ENCODE results near the gene MTMR12.
"Not testable (repeated sequence)": the region's sequence is repeated elsewhere in the genome, so short reads cannot be mapped to it uniquely, and the experiment has no call there.

Gene MTMR12

DNA sequence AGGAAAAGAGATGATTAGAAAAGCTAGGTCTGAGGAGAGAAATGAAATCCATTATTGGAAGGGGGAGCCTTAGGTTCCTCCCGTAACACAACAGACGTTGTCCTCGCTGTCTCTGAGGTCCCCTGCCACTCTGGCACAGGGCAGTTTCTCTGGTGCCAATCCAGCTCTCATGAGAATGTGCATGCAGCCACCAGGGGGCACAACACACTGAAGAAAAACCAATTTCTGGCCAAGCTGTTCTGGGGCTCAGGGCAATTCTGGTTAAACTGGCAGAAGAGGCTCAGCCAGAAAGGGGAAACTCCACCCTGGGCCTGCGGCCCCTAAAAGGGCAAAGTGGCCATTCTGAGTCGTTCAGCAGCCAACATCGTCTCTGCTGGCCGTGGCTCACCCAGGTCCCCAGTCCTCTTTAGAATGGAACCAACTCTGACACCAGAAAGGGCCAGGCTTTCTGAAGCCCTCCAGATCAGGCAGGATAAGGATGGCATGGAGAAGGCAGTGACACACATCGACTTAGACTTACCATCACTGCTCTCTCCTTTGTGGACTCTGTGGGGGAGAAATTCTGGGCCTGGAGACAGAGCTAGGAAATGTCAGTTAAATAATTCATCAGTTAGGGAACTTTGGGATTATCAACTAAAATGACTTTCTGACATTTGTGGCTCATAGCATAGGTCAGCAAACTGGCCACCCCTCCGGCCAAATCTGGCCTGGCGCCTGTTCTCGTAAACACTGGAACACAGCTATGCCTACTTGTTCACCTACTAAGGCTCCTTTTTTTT is 80.1 kb downstream of the MTMR12 start:
- DNase-seq: peak; percentile 15

DNA sequence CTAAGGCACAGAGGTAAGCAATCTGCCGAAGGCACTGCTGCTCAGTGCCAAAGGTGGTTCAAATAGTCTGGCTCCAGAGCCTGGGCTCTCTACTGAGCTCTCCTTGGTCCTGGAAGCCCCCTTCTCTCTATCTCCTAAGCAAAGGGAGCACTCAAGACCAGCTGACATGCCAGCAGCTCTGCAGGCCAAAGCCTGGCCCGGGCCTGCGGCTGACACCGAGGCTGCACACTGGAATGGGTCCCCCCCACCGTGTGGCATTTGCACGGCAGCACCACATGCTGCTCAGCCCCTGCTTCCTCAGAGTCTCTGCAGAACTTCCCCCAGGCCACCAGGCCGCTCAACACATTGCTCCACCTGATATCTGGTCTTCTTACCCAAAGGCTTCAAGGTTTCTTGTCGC is 80.8 kb downstream of the MTMR12 start:
- no peak for DNase-seq

DNA sequence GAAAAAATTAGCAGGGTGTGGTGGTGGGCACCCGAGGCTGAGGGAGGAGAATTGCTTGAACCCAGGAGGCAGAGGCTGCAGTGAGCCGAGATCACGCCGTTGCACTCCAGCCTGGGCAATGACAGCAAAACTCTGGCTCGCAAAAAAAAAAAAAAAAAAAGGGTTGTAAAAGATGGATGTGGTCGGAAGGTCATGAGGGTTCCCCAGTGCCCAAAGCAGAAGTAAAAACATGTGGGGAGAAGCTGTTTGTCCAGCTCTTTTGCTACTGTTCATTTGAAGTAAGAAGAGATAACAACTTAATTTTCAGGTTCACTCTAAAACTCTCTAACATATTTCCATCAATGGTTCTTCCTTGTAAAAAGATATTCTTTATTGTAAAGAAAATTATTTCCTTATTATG is 81.5 kb downstream of the MTMR12 start:
- no peak for DNase-seq

DNA sequence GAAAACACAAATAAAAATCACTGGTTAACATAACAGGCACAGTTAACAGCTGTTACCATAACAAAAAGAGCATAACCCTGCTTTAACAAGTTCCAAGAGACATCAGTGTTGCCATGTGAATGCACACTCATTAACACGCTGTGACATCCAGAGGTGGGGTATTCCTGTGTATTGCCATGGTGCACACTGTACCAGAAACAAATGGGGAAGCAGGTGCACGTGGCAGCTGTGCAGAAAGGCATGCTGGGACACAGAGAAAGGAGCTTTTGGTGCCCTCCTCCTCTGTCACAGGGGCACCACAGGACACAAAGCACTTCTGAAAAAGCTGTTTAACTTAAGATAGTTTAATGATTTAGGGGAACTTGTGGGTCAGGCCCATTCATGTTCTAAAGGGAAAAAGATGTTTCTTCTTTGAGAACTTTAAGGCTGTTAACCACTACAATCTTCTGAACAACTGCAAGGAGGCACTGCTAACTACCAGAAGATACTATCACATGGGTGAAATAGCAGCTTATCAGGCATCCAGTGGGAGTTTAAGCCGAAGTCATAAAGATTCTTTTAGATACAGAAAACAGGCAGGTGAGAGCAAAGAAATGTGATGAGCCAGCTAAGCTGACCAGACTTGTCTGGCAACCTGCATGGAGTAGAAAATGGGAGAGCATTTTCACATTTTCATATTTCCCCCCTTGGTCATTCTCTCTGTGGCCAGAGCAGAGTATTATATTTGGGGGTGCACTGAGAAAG is 82.2 kb downstream of the MTMR12 start:
- DNase-seq: no peak

DNA sequence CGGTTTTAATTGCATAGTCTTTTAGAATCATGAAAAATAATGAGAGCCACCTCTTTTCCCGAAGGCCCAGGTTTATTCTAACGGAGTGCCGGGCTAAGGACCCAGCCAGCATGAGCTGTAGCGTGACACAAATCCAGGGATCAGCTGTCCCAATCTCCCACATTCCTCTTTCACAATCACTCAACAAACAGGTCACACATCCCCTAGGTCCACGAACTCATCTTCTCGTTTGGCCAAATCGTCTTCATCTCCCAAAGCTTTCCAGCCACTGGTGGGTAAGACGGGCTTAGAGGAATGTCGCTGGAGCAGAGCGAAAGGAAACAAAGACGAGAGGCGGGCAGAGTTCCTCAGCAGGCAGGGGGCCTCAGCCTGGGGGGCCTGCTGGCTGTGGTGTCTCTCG is 83.2 kb downstream of the MTMR12 start:
- no peak for DNase-seq

DNA sequence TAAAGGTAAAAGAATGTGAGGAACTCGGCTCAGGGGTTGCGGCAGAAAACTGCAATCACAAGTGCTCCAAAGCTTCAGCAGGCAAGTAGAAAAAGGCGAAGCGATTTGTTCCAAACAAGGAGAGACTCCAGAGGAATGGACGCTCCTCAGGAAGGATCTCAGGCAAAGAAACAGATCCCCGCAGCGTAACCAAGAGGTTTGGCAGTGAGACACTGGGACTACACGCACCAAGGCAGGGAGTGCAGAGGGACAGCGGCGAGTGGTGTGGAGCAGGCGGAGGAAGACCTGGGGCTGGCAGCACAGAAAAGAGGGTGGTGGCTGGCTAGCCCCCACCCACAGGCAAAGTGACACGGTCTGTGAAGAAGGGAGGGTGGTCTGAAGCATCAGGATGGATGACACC is 83.9 kb downstream of the MTMR12 start:
- DNase-seq: no peak

DNA sequence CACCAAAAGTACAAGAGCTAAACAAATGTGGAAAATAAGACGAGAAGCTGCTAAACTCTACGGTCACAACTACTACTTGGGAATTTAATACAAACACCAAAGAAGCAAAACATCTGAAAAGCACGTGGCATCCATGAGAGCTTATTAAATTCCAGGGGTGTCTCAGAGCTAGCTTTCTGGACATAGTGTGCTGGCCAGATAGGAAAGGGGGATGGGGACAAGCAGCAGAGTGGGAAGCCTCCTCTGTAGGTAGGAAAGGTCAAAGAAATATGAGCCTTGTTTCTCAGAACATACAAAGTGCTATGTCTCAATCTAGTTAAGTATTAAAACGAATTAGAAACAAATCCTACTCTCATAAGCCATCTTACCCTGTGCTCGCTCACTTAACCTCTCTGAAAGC is 87.3 kb downstream of the MTMR12 start:
- DNase-seq: no peak

DNA sequence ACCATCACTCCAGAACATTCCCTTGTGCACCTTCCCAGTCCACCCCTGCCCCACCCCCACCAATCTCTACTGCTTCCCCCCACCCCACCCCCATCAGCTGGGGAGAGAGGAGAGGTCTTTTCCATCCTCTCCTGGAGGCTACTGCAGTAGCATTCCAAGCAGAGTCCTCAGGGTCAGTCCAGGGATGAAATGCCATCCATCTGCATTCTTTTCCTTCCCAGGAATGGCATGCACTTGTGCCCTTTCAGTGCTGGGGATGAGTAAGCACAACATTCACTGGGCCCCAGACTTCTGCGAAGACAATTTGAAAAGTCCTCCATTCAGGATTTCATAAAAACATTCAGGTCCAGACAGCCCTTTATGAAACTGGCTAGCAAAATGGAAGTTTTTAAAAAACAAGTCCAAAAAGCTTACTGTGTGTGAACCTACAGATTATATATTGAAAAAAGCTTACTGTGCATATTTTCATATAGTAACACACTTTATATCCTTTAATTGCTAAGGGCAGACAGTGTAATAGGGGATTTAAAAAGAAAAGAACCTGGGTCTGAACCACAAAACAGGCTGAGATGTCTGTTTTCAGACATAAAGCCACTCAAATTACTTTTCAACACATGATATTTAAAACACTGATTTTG is 88.6 kb downstream of the MTMR12 start:
- DNase-seq: no peak

DNA sequence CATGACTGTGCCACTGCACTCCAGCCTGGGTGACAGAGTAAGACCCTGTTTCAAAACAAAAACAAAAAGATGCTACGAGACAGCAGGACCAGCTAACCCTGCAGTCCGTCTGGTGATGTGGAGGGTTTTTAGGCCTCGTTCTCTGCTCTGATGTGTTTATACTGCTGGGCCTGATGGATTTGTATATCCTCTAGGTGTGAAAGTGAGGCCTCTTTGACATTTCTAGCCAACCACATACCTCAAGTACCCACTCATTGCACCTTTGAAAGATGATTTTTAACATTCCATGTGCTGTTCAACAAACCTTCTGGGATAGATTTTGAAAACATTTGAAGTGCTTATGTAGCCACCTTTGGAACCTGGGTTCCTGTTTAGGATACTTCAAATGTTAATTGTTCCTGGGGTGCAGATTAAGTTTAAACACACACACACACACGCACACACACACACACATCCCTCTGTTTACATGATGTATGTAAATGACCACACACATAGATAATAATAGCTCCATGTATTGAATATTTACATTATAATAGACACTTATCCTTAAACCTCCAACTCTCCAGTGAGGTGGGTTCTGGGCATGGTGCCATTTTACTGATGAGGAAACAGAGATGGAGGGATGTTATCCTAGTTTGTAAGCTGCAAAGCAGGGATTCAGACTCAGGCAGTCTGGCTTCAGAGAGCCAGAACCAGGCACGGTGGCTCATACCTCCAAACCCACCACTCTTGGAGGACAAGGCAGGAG is 89.8 kb downstream of the MTMR12 start:
- DNase-seq: no peak

DNA sequence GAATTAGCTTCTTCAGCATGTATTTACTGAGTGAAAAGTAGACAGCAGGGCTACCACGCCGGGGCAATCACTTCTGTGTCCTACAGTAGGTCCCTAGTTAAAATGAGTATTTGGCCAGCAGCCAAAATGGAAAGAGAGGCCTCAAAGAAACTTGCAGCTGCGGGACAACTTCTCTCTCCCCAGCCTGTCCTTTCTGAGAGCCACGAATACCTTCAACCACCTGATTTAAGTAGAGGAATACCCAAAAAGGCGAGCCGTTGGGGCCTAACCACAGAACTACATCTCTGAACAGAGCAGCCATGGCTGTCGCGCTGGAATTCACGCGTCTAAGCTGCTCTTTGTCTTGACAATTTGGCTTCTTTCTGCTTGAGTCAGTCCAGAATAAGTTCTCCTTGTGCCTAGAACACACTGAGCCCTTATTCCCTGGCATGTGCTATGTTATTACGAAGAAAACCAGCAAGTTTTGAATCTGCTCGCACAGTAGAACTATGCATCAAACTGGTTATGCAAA is 94.8 kb downstream of the MTMR12 start:
- no peak for DNase-seq

DNA sequence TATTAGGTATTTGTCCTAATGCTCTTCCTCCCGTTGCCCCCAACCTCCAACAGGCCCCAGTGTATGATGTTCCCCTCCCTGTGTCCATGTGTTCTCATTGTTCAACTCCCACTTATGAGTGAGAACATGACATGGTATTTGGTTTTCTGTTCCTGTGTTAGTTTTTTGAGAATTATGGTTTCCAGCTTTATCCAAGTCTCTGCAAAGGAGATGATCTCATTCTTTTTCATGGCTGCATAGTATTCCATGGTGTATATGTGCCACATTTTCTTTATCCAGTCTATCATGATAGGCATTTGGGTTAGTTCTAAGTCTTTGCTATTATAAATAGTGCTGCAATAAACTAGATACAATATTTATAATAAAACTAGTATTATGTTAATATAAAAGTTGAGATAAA is 98.4 kb downstream of the MTMR12 start:
- not testable (repeated sequence) for DNase-seq

DNA sequence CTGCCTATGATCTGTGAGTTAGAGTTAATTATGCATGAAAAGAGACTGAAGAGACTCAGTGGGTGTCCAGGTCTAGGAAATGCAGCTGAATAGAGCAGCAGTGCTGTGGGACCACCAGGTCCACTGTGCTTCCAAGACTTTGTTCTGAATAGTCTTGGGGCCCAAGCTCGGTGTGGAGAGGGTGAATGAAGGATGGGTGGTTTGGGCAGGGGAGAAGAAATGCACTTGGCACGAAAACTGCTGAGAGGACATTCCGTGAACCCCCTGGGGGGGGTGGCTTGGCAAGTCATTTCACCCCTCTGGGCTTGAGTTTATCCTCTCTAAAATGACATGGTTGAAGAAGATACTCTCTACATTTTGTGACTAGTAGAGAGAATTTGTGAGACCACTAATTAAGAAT is 102.6 kb downstream of the MTMR12 start:
- DNase-seq: no peak

DNA sequence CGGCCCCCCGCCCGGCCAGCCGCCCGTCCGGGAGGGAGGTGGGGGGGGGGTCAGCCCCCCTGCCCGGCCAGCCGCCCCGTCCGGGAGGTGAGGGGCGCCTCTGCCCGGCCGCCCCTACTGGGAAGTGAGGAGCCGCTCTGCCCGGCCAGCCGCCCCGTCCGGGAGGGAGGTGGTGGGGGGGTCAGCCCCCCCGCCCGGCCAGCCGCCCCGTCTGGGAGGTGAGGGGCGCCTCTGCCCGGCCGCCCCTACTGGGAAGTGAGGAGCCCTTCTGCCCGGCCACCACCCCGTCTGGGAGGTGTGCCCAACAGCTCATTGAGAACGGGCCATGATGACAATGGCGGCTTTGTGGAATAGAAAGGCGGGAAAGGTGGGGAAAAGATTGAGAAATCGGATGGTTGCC is 103.9 kb downstream of the MTMR12 start:
- DNase-seq: not testable (repeated sequence)

DNA sequence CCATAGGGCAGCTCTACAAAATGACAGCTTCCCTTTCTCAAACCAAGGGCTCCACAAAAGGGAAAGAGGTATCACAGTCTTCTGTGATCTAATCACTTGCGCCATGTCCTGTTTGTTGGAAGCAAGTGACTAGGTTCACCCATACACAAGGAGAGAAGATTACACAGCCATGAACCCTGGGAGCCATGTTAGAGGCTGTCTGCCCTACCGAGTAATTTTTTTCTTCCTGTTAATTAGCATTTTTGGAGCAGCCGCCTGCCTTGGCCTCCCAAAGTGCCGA is 105.4 kb downstream of the MTMR12 start:
- no peak for DNase-seq

DNA sequence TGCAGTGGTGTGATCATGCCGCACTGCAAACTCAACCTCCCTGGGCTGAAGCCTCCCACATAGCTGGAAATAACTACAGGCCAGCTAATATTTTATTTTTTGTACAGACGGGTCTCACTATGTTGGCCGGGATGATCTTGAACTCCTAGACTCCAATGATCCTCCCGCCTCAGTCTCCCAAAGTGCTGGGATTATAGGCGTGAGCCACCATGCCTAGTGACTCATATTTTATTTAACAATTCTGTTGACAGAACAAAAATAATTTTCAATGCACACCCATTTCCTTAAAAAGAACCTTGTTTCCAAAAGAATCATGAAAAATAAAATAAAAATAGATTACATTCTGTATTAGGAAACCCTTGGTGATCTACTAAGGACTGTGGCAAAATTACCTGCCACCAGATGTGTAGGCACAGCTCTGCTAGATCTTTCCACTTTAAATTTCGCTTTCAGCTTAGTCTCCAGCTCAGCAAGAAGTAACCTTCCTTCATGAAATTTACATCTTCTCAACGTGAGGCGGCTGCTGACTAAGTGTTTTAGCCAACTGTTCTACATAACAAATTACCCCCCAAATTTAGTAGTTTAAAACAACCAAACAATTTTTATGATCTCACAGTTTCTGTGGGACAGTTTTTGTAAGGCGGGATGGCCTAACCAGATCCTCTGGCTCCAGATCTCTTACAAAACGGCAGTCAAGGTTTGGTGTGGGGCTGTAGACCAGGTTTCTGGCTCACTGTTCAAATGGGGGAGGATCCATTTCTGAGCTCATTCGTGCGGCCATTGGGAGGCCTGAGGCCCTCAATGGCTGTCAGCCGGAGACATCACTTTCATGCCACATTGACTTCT is 106.0 kb downstream of the MTMR12 start:
- no peak for DNase-seq

DNA sequence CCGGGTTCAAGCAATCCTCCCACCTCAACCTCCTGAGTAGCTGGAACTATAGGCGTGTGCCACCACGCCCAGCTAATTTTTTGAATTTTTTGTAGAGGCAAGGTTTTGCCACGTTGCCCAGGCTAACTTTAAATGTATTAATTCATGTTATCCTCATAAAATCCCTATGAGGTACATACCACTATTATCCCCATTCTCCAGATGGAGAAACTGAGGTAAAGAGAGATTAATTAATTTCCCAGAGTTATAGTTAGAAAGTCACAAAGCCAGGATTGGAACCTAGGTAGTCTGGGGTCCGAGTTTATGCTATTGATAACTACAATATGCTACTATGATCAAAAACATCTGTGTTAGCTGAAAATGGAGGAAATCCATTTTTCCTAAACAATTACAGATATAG is 106.7 kb downstream of the MTMR12 start:
- DNase-seq: no peak

DNA sequence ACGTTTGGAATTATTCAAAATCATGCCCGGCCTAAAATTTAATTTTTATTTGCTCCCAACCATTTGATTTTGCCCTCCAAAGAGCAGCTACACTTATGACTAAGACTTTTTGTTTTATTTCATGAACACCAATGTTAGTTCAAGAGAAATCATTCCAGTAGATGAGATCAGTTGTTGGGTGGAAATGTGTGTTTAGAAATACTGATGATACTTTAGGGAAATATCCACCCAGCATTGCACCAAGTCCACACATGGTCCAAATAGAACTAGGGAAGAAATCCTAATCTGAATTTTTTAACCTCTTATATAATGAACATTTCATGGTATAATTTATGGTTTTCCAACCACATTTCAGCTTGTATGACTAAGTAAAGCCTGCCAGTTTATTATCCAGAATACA is 110.3 kb downstream of the MTMR12 start:
- DNase-seq: no peak

DNA sequence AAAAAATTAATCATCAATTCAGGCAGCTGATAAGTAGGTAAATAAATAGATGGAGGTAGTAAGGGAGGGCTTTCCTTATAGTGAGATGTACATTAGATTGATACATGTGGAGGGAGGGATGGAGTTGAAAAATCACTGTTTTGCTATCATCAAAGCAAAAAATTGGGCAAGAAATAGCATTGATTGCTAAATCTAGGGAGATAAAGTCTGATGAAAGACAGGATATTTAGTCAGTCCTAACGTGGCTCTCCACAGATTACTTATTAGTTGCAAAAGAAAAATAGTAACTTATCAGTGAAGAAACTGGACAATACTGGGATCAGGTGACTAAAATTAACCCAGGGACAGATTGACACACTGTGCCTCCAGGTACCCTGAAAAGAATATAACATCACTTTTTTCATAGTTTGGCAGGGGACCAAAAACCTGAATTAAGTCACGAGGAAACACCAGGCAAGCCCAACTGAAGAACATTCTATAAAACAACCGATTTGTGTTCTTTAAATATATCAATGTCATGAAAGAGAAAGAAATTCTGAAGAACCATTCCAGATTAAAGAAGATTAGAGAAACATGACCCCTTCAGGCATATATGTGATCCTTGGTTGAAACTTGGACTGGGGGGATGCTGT is 111.5 kb downstream of the MTMR12 start:
- DNase-seq: no peak

DNA sequence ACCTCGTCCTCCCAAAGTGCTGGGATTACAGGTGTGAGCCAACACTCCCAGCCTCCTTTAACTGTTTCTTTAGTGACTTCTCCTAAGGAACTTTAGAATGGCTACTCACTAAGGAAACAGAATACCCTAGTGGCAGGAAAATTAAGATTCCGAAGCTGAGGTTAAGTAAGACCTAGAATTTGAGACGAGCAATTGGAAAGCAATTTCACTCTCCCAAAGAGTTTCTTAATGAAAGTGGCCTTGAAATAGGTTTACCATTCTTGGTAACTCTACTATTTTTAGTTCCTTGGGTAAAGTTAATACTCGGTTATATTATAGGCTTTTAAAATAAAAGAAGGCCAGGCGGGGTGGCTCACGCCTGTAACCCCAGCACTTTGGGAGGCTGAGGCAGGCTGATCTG is 115.7 kb downstream of the MTMR12 start:
- DNase-seq: no peak

DNA sequence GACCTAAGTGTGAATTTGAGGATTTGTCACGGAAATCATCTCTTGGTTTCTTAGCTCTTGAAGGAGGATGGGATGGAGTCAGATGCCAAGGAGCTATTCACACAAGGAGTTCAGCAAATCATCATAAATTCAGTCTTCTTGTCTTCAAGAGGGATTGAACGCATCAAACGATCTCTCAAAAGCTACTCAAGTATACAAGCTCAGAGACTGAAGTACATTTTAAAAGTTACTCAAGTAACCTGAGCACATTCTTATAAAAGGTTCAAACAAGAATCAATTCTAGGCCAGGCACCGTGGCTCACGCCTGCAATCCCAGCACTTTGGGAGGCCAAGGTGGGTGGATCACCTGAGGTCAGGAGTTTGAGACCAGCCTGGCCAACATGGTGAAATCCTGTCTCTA is 117.5 kb downstream of the MTMR12 start:
- no peak for DNase-seq

DNA sequence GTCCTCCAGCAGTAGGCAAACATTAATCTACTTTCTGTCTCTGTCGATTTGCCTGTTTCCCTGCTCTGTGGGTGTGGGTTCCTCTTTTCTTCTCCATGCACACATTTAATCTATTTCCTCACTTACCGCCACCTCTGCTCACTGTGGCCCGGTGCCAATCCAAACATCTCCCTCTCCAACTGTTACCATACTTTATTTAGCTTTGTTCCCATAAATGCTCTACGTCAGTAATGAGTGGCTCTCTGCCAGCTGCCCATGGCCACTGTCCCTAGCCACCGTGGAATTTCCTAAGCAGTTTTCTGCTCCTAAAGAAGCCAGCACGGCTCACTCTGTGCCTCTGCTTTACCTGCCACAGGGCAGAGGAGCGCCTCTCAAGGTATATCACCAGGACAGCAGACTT is 119.1 kb downstream of the MTMR12 start:
- peak; percentile 26 for DNase-seq

DNA sequence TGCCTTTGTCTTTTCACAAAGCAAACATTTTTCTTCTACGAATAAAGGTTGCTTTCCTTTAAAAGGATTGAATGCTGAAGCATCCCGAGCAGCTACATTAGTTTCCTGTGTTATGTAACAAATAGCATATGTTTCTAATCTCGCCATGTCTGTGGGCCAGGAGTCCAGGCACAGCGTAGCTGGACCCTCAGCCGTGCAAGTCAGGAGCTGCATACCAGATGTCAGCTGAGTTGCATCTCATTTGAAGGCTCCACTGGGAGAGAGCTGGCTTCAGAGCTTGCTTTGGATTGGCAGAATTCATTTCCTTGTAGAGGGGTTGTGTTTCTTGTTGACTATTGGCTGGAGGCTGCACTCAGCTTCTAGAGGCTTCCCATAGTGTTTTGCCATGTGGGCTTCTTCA is 122.6 kb downstream of the MTMR12 start:
- DNase-seq: no peak

Measured in NCI-H1048 (cell line).